Liver (tissue), 9 donors: Measurements from ENCODE around the gene RFLNA. TPM values are rescaled to one million over a fixed set of nuclear protein-coding genes. Genes with fewer than 3 reads are reported as not detected.

Experiments used
- DNase-seq: peaks from one replicate; pipeline ENCODE4 v3.0.0-alpha.2; 2017; ENCODE audit warnings: low spot score
- H3K27ac ChIP-seq, 2 donors: one replicate each; pipeline ENCODE4 v1.7.0; 2013; ENCODE audit warnings: inconsistent platforms in 2 of 2, low read length in 2 of 2, control low read depth in 1 of 2, low read depth in 1 of 2, mild to moderate bottlenecking in 1 of 2
- H3K27me3 ChIP-seq, 4 donors: one replicate each; pipeline versions ENCODE4 v1.6.1 to v1.7.0; 2013; ENCODE audit warnings: low read length in 3 of 4, inconsistent platforms in 1 of 4, mild to moderate bottlenecking in 1 of 4, moderate library complexity in 1 of 4; ENCODE audit not compliant: control insufficient read depth in 4 of 4, insufficient read depth in 4 of 4
- H3K36me3 ChIP-seq, 4 donors: one replicate each; pipeline versions ENCODE4 v1.6.1 to v1.7.0; 2013; ENCODE audit warnings: low read length in 3 of 4, mild to moderate bottlenecking in 3 of 4, low read depth in 1 of 4, moderate library complexity in 1 of 4; ENCODE audit not compliant: control insufficient read depth in 4 of 4, insufficient read depth in 3 of 4
- H3K4me1 ChIP-seq, 4 donors: one replicate each; pipeline versions ENCODE4 v1.6.1 to v1.7.0; 2013; ENCODE audit warnings: low read length in 3 of 4, mild to moderate bottlenecking in 3 of 4, moderate library complexity in 1 of 4; ENCODE audit not compliant: control insufficient read depth in 4 of 4, insufficient read depth in 4 of 4
- H3K4me3 ChIP-seq, 3 donors: one replicate each; pipeline versions ENCODE4 v1.6.1 to v1.7.0; 2013; ENCODE audit warnings: low read length in 3 of 3, control low read depth in 1 of 3, low read depth in 1 of 3, mild to moderate bottlenecking in 1 of 3
- H3K9ac ChIP-seq, 2 donors: one replicate each; pipeline ENCODE4 v1.7.0; 2013; ENCODE audit warnings: low read length in 2 of 2, mild to moderate bottlenecking in 2 of 2, moderate library complexity in 2 of 2, control low read depth in 1 of 2, low read depth in 1 of 2
- H3K9me3 ChIP-seq, 4 donors: one replicate each; pipeline versions ENCODE4 v1.6.1 to v1.7.0; 2013; ENCODE audit warnings: low read length in 3 of 4; ENCODE audit not compliant: control insufficient read depth in 4 of 4
- EGR1 ChIP-seq, 2 donors: IDR thresholded peaks; 2 replicates each; pipeline ENCODE4 v1.6.1; 2016 to 2018; ENCODE audit warnings: antibody characterized with exemption in 2 of 2, low read depth in 2 of 2
- FOXA1 ChIP-seq: IDR thresholded peaks from 2 replicates; pipeline ENCODE4 v1.6.1; 2016; ENCODE audit warnings: antibody characterized with exemption
- FOXA2 ChIP-seq: IDR thresholded peaks from 2 replicates; pipeline ENCODE4 v1.6.1; 2016; ENCODE audit warnings: antibody characterized with exemption
- GABPA ChIP-seq, 2 donors: IDR thresholded peaks in 1 of 2; conservative IDR thresholded peaks in 1 of 2; 2 replicates each; pipeline ENCODE4 v1.6.1; 2016; ENCODE audit warnings: antibody characterized with exemption in 2 of 2, mild to moderate bottlenecking in 1 of 2, moderate library complexity in 1 of 2
- HNF4G ChIP-seq: IDR thresholded peaks from 2 replicates; pipeline ENCODE4 v1.6.1; 2016; ENCODE audit warnings: antibody characterized with exemption
- JUND ChIP-seq, 2 donors: IDR thresholded peaks; 2 replicates each; pipeline ENCODE4 v1.6.1; 2016; ENCODE audit warnings: antibody characterized with exemption in 2 of 2
- NR2F2 ChIP-seq: IDR thresholded peaks from 2 replicates; pipeline ENCODE4 v1.6.1; 2016; ENCODE audit warnings: antibody characterized with exemption
- RAD21 ChIP-seq, 2 donors: IDR thresholded peaks; 2 replicates each; pipeline ENCODE4 v1.6.1; 2016; ENCODE audit warnings: antibody characterized with exemption in 2 of 2, mild to moderate bottlenecking in 2 of 2
- SP1 ChIP-seq: IDR thresholded peaks from 2 replicates; pipeline ENCODE4 v1.6.1; 2018; ENCODE audit warnings: antibody characterized with exemption, mild to moderate bottlenecking
- TAF1 ChIP-seq: conservative IDR thresholded peaks from 2 replicates; pipeline ENCODE4 v1.6.1; 2016; ENCODE audit warnings: antibody characterized with exemption, mild to moderate bottlenecking
- YY1 ChIP-seq: IDR thresholded peaks from 2 replicates; pipeline ENCODE4 v1.6.1; 2016; ENCODE audit warnings: antibody characterized with exemption, mild to moderate bottlenecking
- WGBS: extraction: QIAGEN DNeasy Blood & Tissue Kit; methylation state at CpG from one replicate; pipeline ENCODE4 v1.1.7; 2013; 5-methylcytosine and 5-hydroxymethylcytosine counted together
- polyA plus RNA-seq, 2 donors: library from polyadenylated mRNA; stranded (reverse) in 1 of 2; unstranded in 1 of 2; fragments of 200-250 nt in 1 of 2; fragments of >200 nt in 1 of 2; fragmentation: Nextera tagmentation in 1 of 2; extraction: Ambion mirVana in 1 of 2; gene quantifications; one replicate each; pipeline versions ENCODE4 v1.2.1 to v1.2.3, GENCODE V29; 2013 to 2015
- total RNA-seq, 2 donors: library from RNA; depleted of rRNA; stranded (reverse); fragments of >200 nt; gene quantifications; one replicate each; pipeline ENCODE4 v1.2.3, GENCODE V29; 2014
- TF ChIP-seq, protein P1 (sequence below): IDR thresholded peaks from 2 replicates; pipeline ENCODE4 v1.6.1; 2016; ENCODE audit warnings: antibody characterized with exemption
- TF ChIP-seq, protein P2 (sequence below): fragments of 150-350 bp; IDR thresholded peaks from 2 replicates; pipeline ENCODE4 v1.5.1; 2017; ENCODE audit warnings: improper control_type of control experiment, low read depth, low read length; ENCODE audit not compliant: missing input control
- TF ChIP-seq, protein P3 (sequence below): IDR thresholded peaks from 2 replicates; pipeline ENCODE4 v1.6.1; 2016; ENCODE audit warnings: antibody characterized with exemption
- TF ChIP-seq, protein P4 (sequence below): IDR thresholded peaks from 2 replicates; pipeline ENCODE4 v1.6.1; 2016; ENCODE audit warnings: antibody characterized with exemption, mild to moderate bottlenecking
- TF ChIP-seq, protein P5 (sequence below): IDR thresholded peaks from 2 replicates; pipeline ENCODE4 v1.6.1; 2016; ENCODE audit warnings: antibody characterized with exemption
- donor health status: healthy.
- donor health status: healthy.
- donor health status: healthy.
- donor health status: healthy.
- donor health status: healthy.

The RFLNA gene
- total and polyA plus RNA-seq, 4 donors: 0.05 TPM; not detected in 2

DNA sequence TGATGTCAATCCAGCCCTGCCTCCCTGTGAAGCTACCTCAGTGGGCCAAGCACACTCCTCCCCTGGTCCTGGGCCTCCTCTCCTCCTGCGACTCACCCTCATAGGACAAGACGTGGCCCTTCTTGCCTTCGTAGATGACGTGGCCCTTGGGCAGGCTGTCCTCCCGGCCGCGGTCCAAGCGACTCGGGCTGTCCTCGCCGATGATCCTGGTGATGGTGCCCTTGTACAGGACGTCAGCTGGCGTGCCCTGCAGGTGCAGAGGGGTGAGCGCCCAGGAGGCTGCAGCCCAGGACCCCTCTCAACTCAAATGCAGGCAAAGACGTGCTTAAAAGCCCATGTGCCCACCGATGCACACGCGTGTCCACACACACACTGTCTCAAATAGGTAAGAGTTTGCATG is 55.6 kb downstream of the RFLNA start:
- H3K9ac ChIP-seq: no peak overlapping the region
- TF ChIP-seq YY1 (no peak), RAD21 (IDR thresholded peaks at IDR 0.05) (no peak)
- TF ChIP-seq, protein P1, sequence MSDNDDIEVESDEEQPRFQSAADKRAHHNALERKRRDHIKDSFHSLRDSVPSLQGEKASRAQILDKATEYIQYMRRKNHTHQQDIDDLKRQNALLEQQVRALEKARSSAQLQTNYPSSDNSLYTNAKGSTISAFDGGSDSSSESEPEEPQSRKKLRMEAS: no peak
- TF ChIP-seq, protein P2, sequence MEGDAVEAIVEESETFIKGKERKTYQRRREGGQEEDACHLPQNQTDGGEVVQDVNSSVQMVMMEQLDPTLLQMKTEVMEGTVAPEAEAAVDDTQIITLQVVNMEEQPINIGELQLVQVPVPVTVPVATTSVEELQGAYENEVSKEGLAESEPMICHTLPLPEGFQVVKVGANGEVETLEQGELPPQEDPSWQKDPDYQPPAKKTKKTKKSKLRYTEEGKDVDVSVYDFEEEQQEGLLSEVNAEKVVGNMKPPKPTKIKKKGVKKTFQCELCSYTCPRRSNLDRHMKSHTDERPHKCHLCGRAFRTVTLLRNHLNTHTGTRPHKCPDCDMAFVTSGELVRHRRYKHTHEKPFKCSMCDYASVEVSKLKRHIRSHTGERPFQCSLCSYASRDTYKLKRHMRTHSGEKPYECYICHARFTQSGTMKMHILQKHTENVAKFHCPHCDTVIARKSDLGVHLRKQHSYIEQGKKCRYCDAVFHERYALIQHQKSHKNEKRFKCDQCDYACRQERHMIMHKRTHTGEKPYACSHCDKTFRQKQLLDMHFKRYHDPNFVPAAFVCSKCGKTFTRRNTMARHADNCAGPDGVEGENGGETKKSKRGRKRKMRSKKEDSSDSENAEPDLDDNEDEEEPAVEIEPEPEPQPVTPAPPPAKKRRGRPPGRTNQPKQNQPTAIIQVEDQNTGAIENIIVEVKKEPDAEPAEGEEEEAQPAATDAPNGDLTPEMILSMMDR: no peak
- H3K27ac ChIP-seq: no peak overlapping the region
- peaks cover 16 to 72% (median 35%) of the 10 kb centered on the region in 4 donors for H3K36me3 ChIP-seq
- no peak overlapping the region for H3K4me3 ChIP-seq
- no peaks in the 10 kb centered on the region for H3K27me3 ChIP-seq
- no peak for DNase-seq
- no peaks in the 10 kb centered on the region for H3K9me3 ChIP-seq
- WGBS: 97% methylated on average over 18 of the region's 18 CpGs
- peaks cover 0 to 18% (median 11%) of the 10 kb centered on the region in 4 donors for H3K4me1 ChIP-seq

DNA sequence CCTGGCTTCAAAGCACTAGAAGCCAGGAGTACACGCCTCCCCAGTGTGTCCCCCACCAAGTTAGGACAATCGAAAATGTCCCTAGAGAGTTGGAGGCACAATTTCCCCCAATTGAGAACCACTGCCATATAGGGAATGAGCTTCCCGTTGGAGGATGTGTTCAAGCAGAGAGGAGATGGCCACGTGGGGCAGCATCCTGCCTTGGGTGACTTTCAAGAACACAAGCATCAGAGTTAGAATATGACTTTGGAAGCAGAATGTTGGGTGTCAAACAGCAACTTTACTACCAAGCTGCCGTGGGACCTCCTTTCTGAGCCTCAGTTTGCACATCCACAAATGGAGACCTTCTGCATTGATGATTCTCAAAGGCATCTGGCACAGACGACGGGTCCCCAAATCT is 56.5 kb downstream of the RFLNA start:
- H3K4me1 ChIP-seq: peaks cover 0 to 18% (median 11%) of the 10 kb centered on the region in 4 donors
- DNase-seq: no peak
- no peaks in the 10 kb centered on the region for H3K27me3 ChIP-seq
- H3K36me3 ChIP-seq: peaks cover 19 to 71% (median 33%) of the 10 kb centered on the region in 4 donors
- TF ChIP-seq HNF4G: no peak
- no peak for TF ChIP-seq EGR1 (IDR thresholded peaks at IDR 0.05; ENCODE audit: low read depth in 2 of 2)
- no peak for TF ChIP-seq GABPA (IDR thresholded peaks at IDR 0.05 in 1 of 2, conservative IDR thresholded peaks at IDR 0.05 in 1 of 2)
- TF ChIP-seq, protein P2: no peak
- no peak overlapping the region for H3K9ac ChIP-seq
- H3K9me3 ChIP-seq: no peaks in the 10 kb centered on the region
- H3K4me3 ChIP-seq: no peak overlapping the region
- whole genome bisulfite sequencing: 94% methylated on average over 7 of the region's 7 CpGs
- no peak overlapping the region for H3K27ac ChIP-seq

DNA sequence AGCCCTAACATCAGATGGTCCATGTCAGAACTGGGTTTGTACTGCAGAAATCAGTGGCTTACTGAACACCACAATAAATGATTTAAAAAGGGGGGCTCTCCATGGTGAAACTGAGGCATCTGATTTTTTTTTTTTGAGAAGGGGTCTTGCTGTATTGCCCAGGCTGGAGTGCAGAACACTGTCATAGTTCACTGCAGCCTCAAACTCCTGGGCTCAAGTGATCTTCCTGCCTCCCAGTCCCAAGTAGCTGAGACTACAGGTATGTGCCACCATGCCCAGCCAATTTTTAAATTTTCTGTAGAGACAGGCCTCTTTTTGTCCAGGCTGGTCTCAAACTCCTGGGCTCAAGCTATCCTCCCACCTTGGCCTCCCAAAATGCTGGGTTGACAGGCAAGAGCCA is 57.4 kb downstream of the RFLNA start:
- DNase-seq: no peak
- TF ChIP-seq, protein P3, sequence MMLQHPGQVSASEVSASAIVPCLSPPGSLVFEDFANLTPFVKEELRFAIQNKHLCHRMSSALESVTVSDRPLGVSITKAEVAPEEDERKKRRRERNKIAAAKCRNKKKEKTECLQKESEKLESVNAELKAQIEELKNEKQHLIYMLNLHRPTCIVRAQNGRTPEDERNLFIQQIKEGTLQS: no peak
- TF ChIP-seq FOXA2: no peak
- no peak for TF ChIP-seq SP1
- TF ChIP-seq, protein P4, sequence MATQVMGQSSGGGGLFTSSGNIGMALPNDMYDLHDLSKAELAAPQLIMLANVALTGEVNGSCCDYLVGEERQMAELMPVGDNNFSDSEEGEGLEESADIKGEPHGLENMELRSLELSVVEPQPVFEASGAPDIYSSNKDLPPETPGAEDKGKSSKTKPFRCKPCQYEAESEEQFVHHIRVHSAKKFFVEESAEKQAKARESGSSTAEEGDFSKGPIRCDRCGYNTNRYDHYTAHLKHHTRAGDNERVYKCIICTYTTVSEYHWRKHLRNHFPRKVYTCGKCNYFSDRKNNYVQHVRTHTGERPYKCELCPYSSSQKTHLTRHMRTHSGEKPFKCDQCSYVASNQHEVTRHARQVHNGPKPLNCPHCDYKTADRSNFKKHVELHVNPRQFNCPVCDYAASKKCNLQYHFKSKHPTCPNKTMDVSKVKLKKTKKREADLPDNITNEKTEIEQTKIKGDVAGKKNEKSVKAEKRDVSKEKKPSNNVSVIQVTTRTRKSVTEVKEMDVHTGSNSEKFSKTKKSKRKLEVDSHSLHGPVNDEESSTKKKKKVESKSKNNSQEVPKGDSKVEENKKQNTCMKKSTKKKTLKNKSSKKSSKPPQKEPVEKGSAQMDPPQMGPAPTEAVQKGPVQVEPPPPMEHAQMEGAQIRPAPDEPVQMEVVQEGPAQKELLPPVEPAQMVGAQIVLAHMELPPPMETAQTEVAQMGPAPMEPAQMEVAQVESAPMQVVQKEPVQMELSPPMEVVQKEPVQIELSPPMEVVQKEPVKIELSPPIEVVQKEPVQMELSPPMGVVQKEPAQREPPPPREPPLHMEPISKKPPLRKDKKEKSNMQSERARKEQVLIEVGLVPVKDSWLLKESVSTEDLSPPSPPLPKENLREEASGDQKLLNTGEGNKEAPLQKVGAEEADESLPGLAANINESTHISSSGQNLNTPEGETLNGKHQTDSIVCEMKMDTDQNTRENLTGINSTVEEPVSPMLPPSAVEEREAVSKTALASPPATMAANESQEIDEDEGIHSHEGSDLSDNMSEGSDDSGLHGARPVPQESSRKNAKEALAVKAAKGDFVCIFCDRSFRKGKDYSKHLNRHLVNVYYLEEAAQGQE: no peak
- TF ChIP-seq TAF1: no peak
- no peak for TF ChIP-seq EGR1 (IDR thresholded peaks at IDR 0.05; ENCODE audit: low read depth in 2 of 2)
- no peak for TF ChIP-seq JUND (IDR thresholded peaks at IDR 0.05)
- TF ChIP-seq, protein P1: no peak
- no peak for TF ChIP-seq FOXA1
- no peak for TF ChIP-seq YY1
- TF ChIP-seq, protein P5, sequence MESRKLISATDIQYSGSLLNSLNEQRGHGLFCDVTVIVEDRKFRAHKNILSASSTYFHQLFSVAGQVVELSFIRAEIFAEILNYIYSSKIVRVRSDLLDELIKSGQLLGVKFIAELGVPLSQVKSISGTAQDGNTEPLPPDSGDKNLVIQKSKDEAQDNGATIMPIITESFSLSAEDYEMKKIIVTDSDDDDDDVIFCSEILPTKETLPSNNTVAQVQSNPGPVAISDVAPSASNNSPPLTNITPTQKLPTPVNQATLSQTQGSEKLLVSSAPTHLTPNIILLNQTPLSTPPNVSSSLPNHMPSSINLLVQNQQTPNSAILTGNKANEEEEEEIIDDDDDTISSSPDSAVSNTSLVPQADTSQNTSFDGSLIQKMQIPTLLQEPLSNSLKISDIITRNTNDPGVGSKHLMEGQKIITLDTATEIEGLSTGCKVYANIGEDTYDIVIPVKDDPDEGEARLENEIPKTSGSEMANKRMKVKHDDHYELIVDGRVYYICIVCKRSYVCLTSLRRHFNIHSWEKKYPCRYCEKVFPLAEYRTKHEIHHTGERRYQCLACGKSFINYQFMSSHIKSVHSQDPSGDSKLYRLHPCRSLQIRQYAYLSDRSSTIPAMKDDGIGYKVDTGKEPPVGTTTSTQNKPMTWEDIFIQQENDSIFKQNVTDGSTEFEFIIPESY: no peak
- TF ChIP-seq NR2F2: no peak
- TF ChIP-seq HNF4G: no peak
- TF ChIP-seq GABPA (IDR thresholded peaks at IDR 0.05 in 1 of 2, conservative IDR thresholded peaks at IDR 0.05 in 1 of 2): no peak

More for the DNA sequence above, 57.4 kb downstream of the RFLNA start:
- H3K27ac ChIP-seq: no peak overlapping the region
- no peak overlapping the region for H3K9ac ChIP-seq
- H3K36me3 ChIP-seq: peaks cover 17 to 65% (median 31%) of the 10 kb centered on the region in 4 donors
- no peak overlapping the region for H3K4me3 ChIP-seq
- H3K9me3 ChIP-seq: no peaks in the 10 kb centered on the region
- H3K4me1 ChIP-seq: peaks cover 0 to 18% (median 11%) of the 10 kb centered on the region in 4 donors
- H3K27me3 ChIP-seq: no peaks in the 10 kb centered on the region
